K562 (cell line): ENCODE measurements around the gene PREP. TPM values are rescaled to one million over a fixed set of nuclear protein-coding genes. Genes with fewer than 3 reads are reported as not detected.

Experiments
- ATAC-seq: fragments of 200-7000 bp; cut with Tn5 transposase; 3 replicates; pipeline ENCODE4 v1.9.1; 2020; ENCODE audit warnings: moderate library complexity
- BruUV-seq: library from RNA; stranded (reverse); fragments of 400-500 nt; replicated peaks from 2 replicates; lab custom pipeline; 2021; lab: Mats Ljungman, UMichigan
- CTCF ChIA-PET: fragments of 300-600 bp; formaldehyde crosslinking; extraction: SDS; loops from one replicate; lab custom pipeline; 2021; ENCODE audit warnings: low intra/inter-chr PET ratio; lab: Yijun Ruan, JAX
- POLR2A ChIA-PET: fragments of 300-600, 350-650 bp; sonication (Branson Sonifier 250); formaldehyde crosslinking; extraction: SDS; loops from one replicate; lab custom pipeline; 2021; ENCODE audit warnings: antibody characterized with exemption, inconsistent platforms; lab: Yijun Ruan, JAX
- DNase-seq, 4 experiments: peaks; one replicate each; pipeline versions ENCODE4 v3.0.0 to v3.0.0-alpha.2; 2011 to 2018; ENCODE audit warnings: low spot score in 3 of 4, mixed read lengths in 3 of 4; ENCODE audit errors: extremely low read depth in 1 of 4
- FAIRE-seq: peaks from 2 replicates; lab custom pipeline; 2011; peaks lifted over from hg19 to GRCh38; lab: Jason Lieb, UNC
- H2AFZ ChIP-seq: 2 replicates; pipeline ENCODE4 v1.6.0; 2011; ENCODE audit warnings: low read depth, low read length, control low read depth, inconsistent platforms
- H3K27ac ChIP-seq: fragments of 200-600 bp; 3 replicates; pipeline ENCODE4 v1.8.0; 2011; ENCODE audit warnings: low read depth, mild to moderate bottlenecking, control low read depth, inconsistent platforms, low read length, moderate library complexity, mixed read lengths; ENCODE audit errors: extremely low read depth
- H3K27me3 ChIP-seq, 2 experiments: fragments of 300-600 bp in 1 of 2; 2 replicates in 1 of 2; 3 replicates in 1 of 2; pipeline versions ENCODE4 v1.6.0 to v1.8.0; 2011; ENCODE audit warnings: inconsistent platforms in 2 of 2, low read length in 2 of 2, mild to moderate bottlenecking in 1 of 2, mixed read lengths in 1 of 2, moderate library complexity in 1 of 2; ENCODE audit not compliant: control insufficient read depth in 2 of 2, insufficient read depth in 2 of 2
- H3K36me3 ChIP-seq: fragments of 300-600 bp; 3 replicates; pipeline ENCODE4 v1.8.0; 2011; ENCODE audit warnings: mild to moderate bottlenecking, low read length, inconsistent platforms; ENCODE audit not compliant: control insufficient read depth, insufficient read depth
- H3K4me1 ChIP-seq, 2 experiments: fragments of 200-600 bp in 1 of 2; replicated peaks in 1 of 2; 2 replicates in 1 of 2; 3 replicates in 1 of 2; pipeline versions ENCODE4 v1.5.1 to v1.8.0; 2011; ENCODE audit warnings: inconsistent platforms in 2 of 2, low read length in 2 of 2, mild to moderate bottlenecking in 1 of 2, mixed read lengths in 1 of 2, moderate library complexity in 1 of 2; ENCODE audit not compliant: control insufficient read depth in 2 of 2, insufficient read depth in 2 of 2
- H3K4me2 ChIP-seq: 2 replicates; pipeline ENCODE4 v1.6.1; 2011; ENCODE audit warnings: low read length, control low read depth, inconsistent platforms, mixed read lengths; ENCODE audit not compliant: insufficient read depth
- H3K4me3 ChIP-seq: fragments of 200-600 bp; sonication (generic), shearing (Covaris generic); 2 replicates; pipeline ENCODE4 v1.5.1; 2016; ENCODE audit warnings: control low read depth, inconsistent platforms
- H3K79me2 ChIP-seq: fragments of 200-600 bp; 3 replicates; pipeline ENCODE4 v1.8.0; 2011; ENCODE audit warnings: low read length, inconsistent platforms; ENCODE audit not compliant: control insufficient read depth, insufficient read depth
- H3K9ac ChIP-seq, 2 experiments: 2 replicates each; pipeline versions ENCODE4 v1.6.0 to v1.6.1; 2011; ENCODE audit warnings: low read depth in 2 of 2, low read length in 2 of 2, control low read depth in 1 of 2, inconsistent platforms in 1 of 2, mild to moderate bottlenecking in 1 of 2, mixed read lengths in 1 of 2; ENCODE audit not compliant: insufficient read depth in 1 of 2
- H3K9me1 ChIP-seq: one replicate; pipeline ENCODE4 v1.6.0; 2011; ENCODE audit warnings: inconsistent platforms, mild to moderate bottlenecking, low read length, moderate library complexity; ENCODE audit not compliant: control insufficient read depth, insufficient read depth
- H3K9me3 ChIP-seq: replicated peaks from 2 replicates; pipeline ENCODE4 v1.5.1; 2011; ENCODE audit warnings: low read depth, low read length, inconsistent platforms; ENCODE audit not compliant: control insufficient read depth, insufficient read depth
- H4K20me1 ChIP-seq: replicated peaks from 2 replicates; pipeline ENCODE4 v1.6.1; 2011; ENCODE audit warnings: low read length, inconsistent platforms, mixed read lengths; ENCODE audit not compliant: control insufficient read depth, insufficient read depth
- CBX2 ChIP-seq: fragments of 200-600 bp; sonication (generic); IDR thresholded peaks from one replicate; pipeline ENCODE4 v1.6.1; 2012; ENCODE audit warnings: mild to moderate bottlenecking, low read length, inconsistent platforms; ENCODE audit not compliant: insufficient read depth, poor library complexity, severe bottlenecking
- ETV5 ChIP-seq: sonication (generic); formaldehyde crosslinking; IDR thresholded peaks from 2 replicates; pipeline ENCODE4 v1.4.0; 2020; ENCODE audit warnings: low read depth, mild to moderate bottlenecking, missing genetic modification reagents
- HSF4 ChIP-seq: fragments of 250-450 bp; sonication (Bioruptor Pico); IDR thresholded peaks from 2 replicates; pipeline ENCODE4 v2.1.2; 2022; ENCODE audit warnings: mild to moderate bottlenecking, moderate library complexity, borderline replicate concordance
- NCOA6 ChIP-seq: fragments of 450-650 bp; IDR thresholded peaks from 2 replicates; pipeline ENCODE4 v1.6.1; 2017; ENCODE audit warnings: mild to moderate bottlenecking
- SMAD2 ChIP-seq: fragments of 150-350 bp; IDR thresholded peaks from 2 replicates; pipeline ENCODE4 v1.6.1; 2014; ENCODE audit warnings: low read depth, mild to moderate bottlenecking, low read length
- STAT5A ChIP-seq: IDR thresholded peaks from 2 replicates; pipeline ENCODE4 v1.6.1; 2012; ENCODE audit warnings: low read length, inconsistent platforms, borderline replicate concordance
- TAF1 ChIP-seq: IDR thresholded peaks from 2 replicates; pipeline ENCODE4 v1.6.1; 2011; ENCODE audit warnings: mild to moderate bottlenecking, low read length, moderate library complexity; ENCODE audit not compliant: insufficient read depth, control insufficient read depth, severe bottlenecking; ENCODE audit errors: extremely low read depth
- TSC22D4 ChIP-seq: fragments of 450-650 bp; IDR thresholded peaks from 2 replicates; pipeline ENCODE4 v1.6.1; 2016; ENCODE audit warnings: missing genetic modification characterization, missing biosample characterization, control low read depth
- WGBS: fragments of 100-300 bp; shearing (Covaris generic); methylation state at CpG from one replicate; pipeline ENCODE4 v1.1.6; 2016; ENCODE audit warnings: low coverage, mixed read lengths; ENCODE audit not compliant: insufficient coverage; ENCODE audit errors: missing lambda C conversion rate; 5-methylcytosine and 5-hydroxymethylcytosine counted together
- in situ Hi-C: fragments of 300-500 bp; cut with MboI; formaldehyde crosslinking; loops from 4 replicates; pipeline ENCODE4 v1.15.0; 2018; ENCODE audit warnings: inconsistent platforms, mixed read lengths
- intact Hi-C: fragments of 100-400 bp; cut with micrococcal nuclease; formaldehyde crosslinking; loops from 2 replicates; pipeline ENCODE4 v1.14.2; 2022
- polyA plus RNA-seq, 8 experiments: library from polyadenylated mRNA; depleted of rRNA in 4 of 8; stranded (reverse) in 5 of 8; unstranded in 3 of 8; fragments of >200 nt; fragmentation: Nextera tagmentation in 2 of 8; fragmentation: Illumina TruSeq in 1 of 8; extraction: Ambion mirVana in 2 of 8; extraction: Trizol in 1 of 8; gene quantifications; 2 replicates each; pipeline versions ENCODE4 v1.2.1 to v1.2.3, GENCODE V29; 2011 to 2014; ENCODE audit warnings: inconsistent platforms in 1 of 8, missing spikeins in 1 of 8
- total RNA-seq, 7 experiments: library from RNA; depleted of rRNA in 6 of 7; stranded (reverse); fragments of >200 nt in 6 of 7; fragmentation: Illumina TruSeq in 2 of 7; extraction: Trizol in 2 of 7; gene quantifications; 2 replicates each; pipeline versions ENCODE4 v1.2.1 to v1.2.3, GENCODE V29; 2011 to 2021; ENCODE audit warnings: low replicate concordance in 1 of 7
- TF ChIP-seq, protein P1 (sequence below), 2 experiments: fragments of 450-650 bp in 1 of 2; IDR thresholded peaks; 2 replicates each; pipeline ENCODE4 v1.6.1; 2011 to 2017; ENCODE audit warnings: low read depth in 2 of 2, antibody characterized with exemption in 1 of 2, borderline replicate concordance in 1 of 2, low read length in 1 of 2, mild to moderate bottlenecking in 1 of 2, mixed read lengths in 1 of 2; ENCODE audit not compliant: control insufficient read depth in 1 of 2

Gene PREP
- total and polyA plus RNA-seq, 9 of the 15 experiments (the other 6 are each of a cell fraction or from before 2014, with no cell fraction given), result 14.1 to 60.8 (median 28.3) TPM

DNA sequence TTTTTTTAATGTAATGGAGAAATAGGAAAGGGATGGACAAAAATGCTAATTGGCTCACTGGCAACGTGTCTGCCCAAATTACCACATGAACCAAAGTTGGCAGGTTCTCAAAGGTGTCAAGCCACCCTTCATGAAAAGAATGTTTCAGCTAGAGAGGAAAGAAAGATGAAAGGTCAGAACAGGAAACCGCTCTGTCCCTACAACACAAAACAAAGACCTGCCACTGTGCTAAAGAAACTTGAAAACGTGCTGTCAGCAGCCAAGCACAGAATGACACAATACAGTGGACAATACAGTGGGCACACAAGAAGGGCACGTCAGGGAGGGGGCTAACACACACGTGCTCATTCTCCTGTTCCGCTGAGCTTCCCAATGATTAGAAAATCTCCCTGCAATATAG is 4.9 kb downstream of the PREP start:
- H3K9me3 ChIP-seq, result no peaks in the 10 kb centered on the region
- no peak overlapping the region for H3K4me2 ChIP-seq
- peaks cover 12 to 18% of the 10 kb centered on the region in 2 experiments; a peak in 4 of 5 replicates for H3K4me1 ChIP-seq
- in situ Hi-C loops (no loop called here), intact Hi-C loops (no loop called here)
- no peak for DNase-seq
- POLR2A ChIA-PET, result interaction anchor here (0.7 to 1.3 kb wide), 3 partner anchors 8 to 27 kb away, joined by 5 to 7 read pairs (median 5); no protein-coding TSS in a partner anchor
- FAIRE-seq, result no peak
- no peaks in the 10 kb centered on the region for H3K27me3 ChIP-seq
- H3K36me3 ChIP-seq, result peaks cover 35% of the 10 kb centered on the region; the same call in 2 of the 3 replicates
- H3K9me1 ChIP-seq, result no peaks in the 10 kb centered on the region
- no peak overlapping the region for H2AFZ ChIP-seq
- no peak for TF ChIP-seq ETV5 (CRISPR knock-in tag)
- TF ChIP-seq, protein P1, sequence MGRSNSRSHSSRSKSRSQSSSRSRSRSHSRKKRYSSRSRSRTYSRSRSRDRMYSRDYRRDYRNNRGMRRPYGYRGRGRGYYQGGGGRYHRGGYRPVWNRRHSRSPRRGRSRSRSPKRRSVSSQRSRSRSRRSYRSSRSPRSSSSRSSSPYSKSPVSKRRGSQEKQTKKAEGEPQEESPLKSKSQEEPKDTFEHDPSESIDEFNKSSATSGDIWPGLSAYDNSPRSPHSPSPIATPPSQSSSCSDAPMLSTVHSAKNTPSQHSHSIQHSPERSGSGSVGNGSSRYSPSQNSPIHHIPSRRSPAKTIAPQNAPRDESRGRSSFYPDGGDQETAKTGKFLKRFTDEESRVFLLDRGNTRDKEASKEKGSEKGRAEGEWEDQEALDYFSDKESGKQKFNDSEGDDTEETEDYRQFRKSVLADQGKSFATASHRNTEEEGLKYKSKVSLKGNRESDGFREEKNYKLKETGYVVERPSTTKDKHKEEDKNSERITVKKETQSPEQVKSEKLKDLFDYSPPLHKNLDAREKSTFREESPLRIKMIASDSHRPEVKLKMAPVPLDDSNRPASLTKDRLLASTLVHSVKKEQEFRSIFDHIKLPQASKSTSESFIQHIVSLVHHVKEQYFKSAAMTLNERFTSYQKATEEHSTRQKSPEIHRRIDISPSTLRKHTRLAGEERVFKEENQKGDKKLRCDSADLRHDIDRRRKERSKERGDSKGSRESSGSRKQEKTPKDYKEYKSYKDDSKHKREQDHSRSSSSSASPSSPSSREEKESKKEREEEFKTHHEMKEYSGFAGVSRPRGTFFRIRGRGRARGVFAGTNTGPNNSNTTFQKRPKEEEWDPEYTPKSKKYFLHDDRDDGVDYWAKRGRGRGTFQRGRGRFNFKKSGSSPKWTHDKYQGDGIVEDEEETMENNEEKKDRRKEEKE (IDR thresholded peaks at IDR 0.05; ENCODE audit: borderline replicate concordance in 1 of 2, control insufficient read depth in 1 of 2, low read depth in 2 of 2, low read length in 1 of 2), result no peak
- no peak for TF ChIP-seq CBX2
- no peak for TF ChIP-seq SMAD2
- TF ChIP-seq TSC22D4 (tag), result no peak
- TF ChIP-seq HSF4 (CRISPR knock-in tag), result no peak
- no peak for TF ChIP-seq TAF1
- TF ChIP-seq NCOA6, result no peak
- TF ChIP-seq STAT5A, result no peak
- BruUV-seq, result no TSS peak
- 89% methylated on average over 6 of the region's 6 CpGs for WGBS
- no peak overlapping the region for H3K27ac ChIP-seq
- H3K9ac ChIP-seq, result no peak overlapping the region
- CTCF ChIA-PET, result no interaction called here
- H3K4me3 ChIP-seq, result no peak overlapping the region
- peaks cover 13% of the 10 kb centered on the region for H4K20me1 ChIP-seq
- H3K79me2 ChIP-seq, result peaks cover 54% of the 10 kb centered on the region
- ATAC-seq, result no peak
